IgD-negative memory B cell (primary cell): ENCODE results near the gene GNRH2. TPM values are rescaled to one million over a fixed set of nuclear protein-coding genes. Genes with fewer than 3 reads are reported as not detected.
"Not testable (repeated sequence)": the region's sequence is repeated elsewhere in the genome, so short reads cannot be mapped to it uniquely, and the experiment has no call there.

ENCODE experiments used
- H3K27ac Mint-ChIP-seq, 3 donors: one replicate each; pipeline ENCODE4 v1.8.0; 2020 to 2022; ENCODE audit warnings: mild to moderate bottlenecking in 3 of 3, mixed read lengths in 3 of 3, moderate library complexity in 1 of 3
- H3K27me3 Mint-ChIP-seq: one replicate; pipeline ENCODE4 v1.8.0; 2021; ENCODE audit warnings: mixed read lengths
- H3K36me3 Mint-ChIP-seq: one replicate; pipeline ENCODE4 v1.8.0; 2020; ENCODE audit warnings: mild to moderate bottlenecking, mixed read lengths
- H3K4me1 Mint-ChIP-seq, 3 donors: one replicate each; pipeline ENCODE4 v1.8.0; 2020 to 2022; ENCODE audit warnings: mixed read lengths in 3 of 3, mild to moderate bottlenecking in 1 of 3
- H3K4me3 Mint-ChIP-seq, 4 donors: one replicate each; pipeline ENCODE4 v1.8.0; 2020 to 2022; ENCODE audit warnings: mild to moderate bottlenecking in 4 of 4, mixed read lengths in 4 of 4, moderate library complexity in 3 of 4
- H3K9me3 Mint-ChIP-seq, 3 donors: one replicate each; pipeline ENCODE4 v1.8.0; 2020 to 2021; ENCODE audit warnings: mixed read lengths in 3 of 3, mild to moderate bottlenecking in 1 of 3
- polyA plus RNA-seq: library from polyadenylated mRNA; unstranded; fragments of 300-500 nt; fragmentation: Illumina TruSeq; gene quantifications from one replicate; pipeline ENCODE4 v1.2.3, GENCODE V29; 2021

Gene GNRH2, protein sequence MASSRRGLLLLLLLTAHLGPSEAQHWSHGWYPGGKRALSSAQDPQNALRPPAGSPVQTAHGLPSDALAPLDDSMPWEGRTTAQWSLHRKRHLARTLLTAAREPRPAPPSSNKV
- not detected for polyA plus RNA-seq

DNA sequence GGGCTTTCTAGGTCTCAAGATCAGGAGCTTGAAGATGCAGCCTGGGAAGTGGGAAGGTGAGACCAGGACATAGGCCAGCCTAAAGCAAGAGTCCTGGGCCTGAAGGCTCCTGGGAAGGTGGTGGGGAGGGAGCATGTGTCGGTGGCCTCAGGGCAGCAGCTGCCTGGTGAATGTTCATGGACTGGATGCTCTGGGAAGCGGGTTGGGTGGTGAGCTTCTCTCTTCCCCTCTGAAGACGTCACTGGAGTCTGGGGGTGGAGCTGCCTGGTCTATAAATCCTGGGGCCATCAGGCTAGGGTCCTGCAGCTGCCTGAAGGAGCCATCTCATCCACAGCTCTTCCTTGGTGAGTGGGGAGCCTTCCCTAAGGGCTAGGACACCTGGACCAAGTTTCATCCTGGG is at the start of gene GNRH2:
Gene GNRH2 (plus strand): TSS at position 301 of the 400 bp plus-strand sequence. CDS start 793 bp downstream, outside the sequence.
- Mint-ChIP-seq H3K4me3 (peak within 1 kb of the TSS in 3 of 4 donors; percentile 31 to 88 (median 60)), H3K36me3 (no peaks in the 10 kb centered on the region), H3K27me3 (no peaks in the 10 kb centered on the region), H3K9me3 (no peaks in the 10 kb centered on the region), H3K27ac (peak within 1 kb of the TSS; percentile 53 to 62 (median 57)), H3K4me1 (peaks cover 7 to 13% (median 12%) of the 10 kb centered on the region in 3 donors)

DNA sequence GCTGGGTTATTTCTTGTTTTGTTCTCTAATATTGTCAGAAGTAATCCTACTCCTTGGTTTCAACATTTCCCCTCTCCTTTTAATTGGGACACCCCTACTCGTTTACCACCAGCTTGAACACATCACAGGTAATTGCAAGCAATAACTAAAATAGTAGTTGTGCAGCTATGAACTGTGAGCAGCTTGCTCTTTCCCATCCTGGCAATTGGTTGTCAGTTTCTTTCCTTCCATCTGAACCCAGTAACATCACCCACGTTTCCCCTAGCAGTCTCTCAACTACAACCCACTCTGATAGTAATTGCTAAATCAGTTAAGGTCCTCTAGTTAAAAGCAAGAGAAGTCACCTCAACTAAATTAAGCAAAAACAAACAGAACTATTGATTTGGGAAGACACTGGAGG is 47.6 kb upstream of the GNRH2 start:
- Mint-ChIP-seq H3K9me3 (no peaks in the 10 kb centered on the region), H3K27ac (no peak overlapping the region), H3K36me3 (peaks cover 5% of the 10 kb centered on the region), H3K4me1 (no peaks in the 10 kb centered on the region), H3K27me3 (no peaks in the 10 kb centered on the region), H3K4me3 (no peak overlapping the region)

DNA sequence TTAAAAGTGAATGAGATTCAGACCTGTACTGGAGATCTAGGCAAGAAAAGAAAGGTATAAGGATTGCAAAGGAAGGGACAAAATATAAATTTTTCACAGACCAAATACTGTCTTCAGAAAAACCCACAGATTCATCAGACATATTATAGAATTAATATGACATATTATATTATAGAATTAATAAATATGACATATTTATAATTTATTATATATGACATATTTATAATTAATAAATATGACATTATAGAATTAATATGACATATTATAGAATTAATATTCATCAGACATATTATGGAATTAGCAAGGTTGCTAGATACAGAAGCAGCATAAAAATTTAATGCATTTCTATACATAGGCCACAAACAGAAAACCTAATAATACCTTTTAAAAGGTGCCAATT is 44.7 kb upstream of the GNRH2 start:
- Mint-ChIP-seq H3K9me3 (no peaks in the 10 kb centered on the region), H3K4me3 (peak overlapping the region in 1 of 4 donors; percentile 55), H3K27me3 (no peaks in the 10 kb centered on the region), H3K4me1 (peaks cover 0 to 2% (median 0%) of the 10 kb centered on the region in 3 donors), H3K27ac (peak overlapping the region in 1 of 3 donors; percentile 49), H3K36me3 (peaks cover 7% of the 10 kb centered on the region)

DNA sequence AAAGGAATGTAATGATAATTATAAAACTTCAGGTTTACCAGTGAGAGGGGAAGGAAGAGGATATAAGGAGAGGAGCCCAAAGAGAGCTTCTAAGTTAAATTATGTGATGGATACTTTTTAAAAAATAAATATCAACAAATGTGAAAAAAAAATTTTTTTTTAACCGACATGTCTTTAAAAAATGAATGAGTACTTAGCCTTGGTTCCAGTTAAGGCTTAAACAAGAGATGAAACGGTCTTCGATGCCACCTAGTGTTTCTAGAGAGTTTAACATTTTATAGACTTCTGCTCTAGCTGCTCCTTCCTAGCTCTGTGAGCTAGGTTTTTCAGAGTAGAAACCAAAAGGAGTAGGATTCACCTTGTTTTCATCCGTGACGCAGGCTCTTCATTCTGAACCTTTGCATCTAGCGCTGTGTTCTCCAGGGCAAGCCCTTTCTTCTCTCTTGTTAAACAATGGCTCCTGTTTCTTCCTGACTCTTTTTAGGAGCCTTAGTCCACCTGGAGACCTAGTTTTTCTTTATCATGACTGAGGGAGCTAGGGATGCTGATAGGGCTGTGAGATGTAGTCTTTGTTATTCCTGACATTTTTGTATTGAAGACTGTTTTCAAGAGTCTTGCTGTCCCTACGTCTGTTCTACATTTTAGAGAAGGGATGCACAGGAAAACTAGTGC is 42.4 kb upstream of the GNRH2 start:
- peaks cover 7% of the 10 kb centered on the region for H3K36me3 Mint-ChIP-seq
- H3K27ac Mint-ChIP-seq: no peak overlapping the region
- no peak overlapping the region for H3K4me3 Mint-ChIP-seq
- H3K4me1 Mint-ChIP-seq: peaks cover 0 to 2% (median 0%) of the 10 kb centered on the region in 3 donors
- no peaks in the 10 kb centered on the region for H3K27me3 Mint-ChIP-seq
- no peaks in the 10 kb centered on the region for H3K9me3 Mint-ChIP-seq

DNA sequence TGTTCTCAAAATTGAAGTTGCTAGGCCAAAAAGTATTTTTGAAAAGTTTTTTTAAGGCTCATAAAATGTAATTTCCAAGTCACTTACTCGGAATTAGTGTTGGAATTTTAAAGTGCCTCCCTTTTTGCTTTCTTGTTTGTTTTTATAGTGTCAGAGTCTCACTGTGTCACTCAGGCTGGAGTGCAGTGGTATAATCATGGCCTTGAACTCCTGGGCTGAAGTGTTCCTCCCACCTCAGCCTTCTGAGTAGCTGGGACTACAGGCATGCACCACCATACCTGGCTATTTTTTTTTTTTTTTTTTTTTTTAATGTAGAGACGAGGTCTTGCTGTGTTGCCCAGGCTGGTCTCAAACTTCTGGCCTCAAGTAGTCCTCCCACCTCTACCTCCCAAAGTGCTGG is 40.0 kb upstream of the GNRH2 start:
- H3K4me1 Mint-ChIP-seq: peaks cover 0 to 2% (median 0%) of the 10 kb centered on the region in 3 donors
- no peaks in the 10 kb centered on the region for H3K9me3 Mint-ChIP-seq
- peaks cover 13% of the 10 kb centered on the region for H3K36me3 Mint-ChIP-seq
- no peak overlapping the region for H3K4me3 Mint-ChIP-seq
- H3K27me3 Mint-ChIP-seq: no peaks in the 10 kb centered on the region
- no peak overlapping the region for H3K27ac Mint-ChIP-seq

DNA sequence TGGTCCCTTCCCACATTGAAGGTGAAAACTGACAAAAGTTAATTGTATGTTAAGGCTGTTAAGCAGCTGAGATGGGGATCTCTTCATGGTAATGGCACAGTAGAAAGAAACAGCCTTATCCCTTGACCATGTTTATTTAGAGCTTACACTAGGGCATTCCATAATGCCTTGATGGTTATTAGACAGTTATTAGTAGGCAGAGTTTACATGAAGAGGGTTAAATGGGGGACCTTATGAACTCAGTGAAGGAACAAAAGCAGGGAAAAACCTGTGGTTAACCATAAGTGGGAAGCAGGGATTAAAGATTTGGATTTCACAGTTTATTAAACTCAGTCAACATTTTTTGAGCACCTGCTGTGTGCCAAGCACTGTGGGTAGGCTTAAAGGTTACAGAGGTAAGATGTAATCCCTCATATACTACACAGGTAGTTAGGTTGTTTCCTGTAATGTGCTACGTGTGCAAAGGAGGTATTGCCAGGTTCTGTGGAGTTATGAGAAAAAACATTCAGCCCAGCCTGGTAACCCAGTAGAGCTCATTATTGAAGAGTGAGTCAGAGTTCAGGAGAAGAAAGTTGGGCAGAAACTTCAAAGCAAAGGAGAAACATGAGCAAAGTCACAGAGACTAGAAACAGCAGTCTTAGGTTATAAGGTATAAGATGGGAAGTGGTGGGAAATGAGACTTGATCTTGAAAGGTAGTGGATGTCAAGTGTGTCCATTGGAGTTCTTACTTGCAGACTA is 32.3 kb upstream of the GNRH2 start:
- no peaks in the 10 kb centered on the region for H3K9me3 Mint-ChIP-seq
- H3K27me3 Mint-ChIP-seq: no peaks in the 10 kb centered on the region
- peaks cover 18% of the 10 kb centered on the region for H3K36me3 Mint-ChIP-seq
- H3K4me1 Mint-ChIP-seq: no peaks in the 10 kb centered on the region
- no peak overlapping the region for H3K4me3 Mint-ChIP-seq
- no peak overlapping the region for H3K27ac Mint-ChIP-seq

DNA sequence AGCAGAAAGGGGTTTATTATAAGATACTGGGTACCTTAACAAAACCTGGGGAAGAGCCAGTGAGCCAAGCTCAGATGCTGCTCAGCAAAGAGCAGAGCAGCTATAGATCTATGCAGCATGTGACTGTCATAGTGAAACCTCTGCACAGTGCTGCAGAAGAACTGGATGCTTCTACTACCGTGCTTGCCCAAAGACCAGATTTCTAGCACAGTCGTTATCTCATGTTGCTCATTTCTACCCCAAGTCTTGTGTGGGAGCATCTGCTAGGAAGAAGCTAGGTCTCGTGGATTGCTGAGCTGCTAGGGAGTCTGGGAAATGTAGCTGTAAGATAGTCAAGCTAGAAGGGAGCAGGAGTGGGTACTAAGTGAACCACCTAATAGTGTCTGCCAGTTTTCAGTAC is 31.7 kb upstream of the GNRH2 start:
- H3K9me3 Mint-ChIP-seq: no peaks in the 10 kb centered on the region
- H3K4me1 Mint-ChIP-seq: no peaks in the 10 kb centered on the region
- H3K27me3 Mint-ChIP-seq: no peaks in the 10 kb centered on the region
- H3K27ac Mint-ChIP-seq: no peak overlapping the region
- H3K4me3 Mint-ChIP-seq: no peak overlapping the region
- peaks cover 19% of the 10 kb centered on the region for H3K36me3 Mint-ChIP-seq

DNA sequence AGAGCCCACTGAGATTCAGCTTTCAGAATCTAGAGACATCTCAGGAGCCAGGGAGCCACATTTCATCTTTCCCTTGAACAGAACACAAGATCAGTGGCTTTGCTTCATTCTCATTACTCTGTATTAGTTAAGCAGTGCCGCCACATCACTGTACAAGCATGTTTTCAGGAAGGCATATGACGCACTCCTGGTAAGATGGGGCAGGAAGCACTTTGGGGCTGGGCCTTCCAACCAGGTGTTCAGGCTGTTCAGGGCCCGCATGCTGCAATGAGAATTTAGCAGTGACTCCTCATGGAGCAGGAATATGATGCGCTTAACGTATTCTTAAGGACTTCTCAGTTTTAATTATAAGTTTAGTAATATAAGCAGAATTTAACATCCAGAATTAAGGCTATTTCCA is 29.7 kb upstream of the GNRH2 start:
- H3K27ac Mint-ChIP-seq: no peak overlapping the region
- no peak overlapping the region for H3K4me3 Mint-ChIP-seq
- H3K9me3 Mint-ChIP-seq: no peaks in the 10 kb centered on the region

DNA sequence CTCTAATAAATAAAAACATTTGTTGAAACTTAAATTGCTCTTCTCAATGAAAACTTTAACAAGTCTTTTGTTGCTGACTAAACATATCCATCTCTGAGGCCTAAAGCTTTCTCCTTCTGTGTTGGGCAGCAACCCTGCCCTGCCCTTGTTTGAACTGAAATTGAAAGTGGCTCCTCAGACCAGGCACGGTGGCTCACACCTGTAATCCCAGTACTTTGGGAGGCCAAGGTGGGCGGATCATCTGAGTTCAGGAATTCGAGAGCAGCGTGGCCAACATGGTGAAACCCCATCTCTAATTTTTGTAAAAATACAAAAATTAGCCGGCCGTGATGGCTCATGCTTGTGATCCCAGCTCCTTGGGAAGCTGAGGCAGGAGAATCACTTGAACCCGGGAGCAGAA is 29.2 kb upstream of the GNRH2 start:
- Mint-ChIP-seq H3K4me3 (no peak overlapping the region), H3K36me3 (peaks cover 14% of the 10 kb centered on the region), H3K27ac (no peak overlapping the region), H3K9me3 (no peaks in the 10 kb centered on the region), H3K4me1 (no peaks in the 10 kb centered on the region), H3K27me3 (no peaks in the 10 kb centered on the region)

More for the DNA sequence above, 29.7 kb upstream of the GNRH2 start:
- no peaks in the 10 kb centered on the region for H3K27me3 Mint-ChIP-seq
- H3K4me1 Mint-ChIP-seq: no peaks in the 10 kb centered on the region
- H3K36me3 Mint-ChIP-seq: peaks cover 18% of the 10 kb centered on the region

DNA sequence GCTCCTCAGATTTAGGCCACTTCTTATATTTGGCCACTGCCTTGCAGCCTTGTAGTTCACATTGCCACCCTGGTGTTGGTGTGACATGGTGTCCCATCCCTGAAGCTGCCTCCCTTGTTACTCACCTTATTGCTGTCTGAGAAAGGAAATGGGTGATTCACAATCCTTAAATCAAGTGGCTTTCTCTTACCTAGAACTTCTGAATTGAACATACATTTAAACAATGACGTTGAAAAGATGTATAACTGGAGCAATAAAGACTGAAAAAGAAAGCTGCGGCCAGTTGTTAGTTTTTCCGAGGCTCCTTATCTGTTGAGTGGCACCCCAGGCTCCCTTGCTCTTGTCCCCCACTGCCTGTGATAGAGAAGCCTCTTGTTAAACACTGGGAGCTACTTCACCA is 28.8 kb upstream of the GNRH2 start:
- H3K27me3 Mint-ChIP-seq: no peaks in the 10 kb centered on the region
- no peaks in the 10 kb centered on the region for H3K4me1 Mint-ChIP-seq
- H3K36me3 Mint-ChIP-seq: peaks cover 14% of the 10 kb centered on the region
- H3K27ac Mint-ChIP-seq: no peak overlapping the region
- H3K4me3 Mint-ChIP-seq: no peak overlapping the region
- H3K9me3 Mint-ChIP-seq: no peaks in the 10 kb centered on the region

DNA sequence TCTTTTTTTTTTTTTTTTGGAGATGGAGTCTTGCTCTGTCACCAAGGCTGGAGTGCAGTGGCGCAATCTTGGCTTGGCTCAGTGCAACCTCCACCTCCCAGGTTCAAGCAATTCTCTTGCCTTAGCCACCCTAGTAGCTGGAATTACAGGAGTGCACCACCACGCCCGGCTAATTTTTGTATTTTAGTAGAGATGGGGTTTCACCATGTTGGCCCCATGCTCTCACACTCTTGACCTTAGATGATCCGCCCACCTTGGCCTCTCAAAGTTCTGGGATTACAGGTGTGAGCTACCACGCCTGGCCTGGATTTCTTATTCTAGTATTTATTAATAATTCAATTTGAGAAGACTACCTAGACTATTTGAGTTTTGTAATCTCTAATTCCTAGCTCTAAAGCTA is 28.1 kb upstream of the GNRH2 start:
- H3K27me3 Mint-ChIP-seq, H3K4me3 Mint-ChIP-seq, H3K9me3 Mint-ChIP-seq, H3K4me1 Mint-ChIP-seq, H3K27ac Mint-ChIP-seq: not testable (repeated sequence)
- peaks cover 14% of the 10 kb centered on the region for H3K36me3 Mint-ChIP-seq

DNA sequence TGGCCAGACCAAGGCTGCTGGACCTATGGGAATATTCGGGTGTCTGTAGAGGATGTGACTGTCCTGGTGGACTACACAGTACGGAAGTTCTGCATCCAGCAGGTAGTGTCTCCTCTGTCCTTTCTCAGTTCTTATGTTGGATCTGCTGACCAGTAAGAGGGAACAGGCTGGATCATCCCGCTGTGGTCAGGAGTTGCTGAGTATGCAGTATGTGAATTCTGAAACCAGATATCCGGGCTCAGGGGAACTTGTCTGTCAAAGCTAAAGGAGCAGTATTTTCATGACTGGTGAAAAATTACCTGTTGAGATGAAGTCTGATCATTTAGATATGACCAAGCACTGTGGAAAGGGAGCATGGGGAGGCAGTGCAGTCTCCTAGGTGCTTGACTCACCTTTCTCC is 22.1 kb upstream of the GNRH2 start:
- Mint-ChIP-seq H3K4me3 (no peak overlapping the region), H3K27me3 (no peaks in the 10 kb centered on the region), H3K4me1 (peaks cover 2 to 5% (median 2%) of the 10 kb centered on the region in 3 donors), H3K9me3 (no peaks in the 10 kb centered on the region), H3K36me3 (peaks cover 8% of the 10 kb centered on the region), H3K27ac (peak overlapping the region in 1 of 3 donors; percentile 48)

DNA sequence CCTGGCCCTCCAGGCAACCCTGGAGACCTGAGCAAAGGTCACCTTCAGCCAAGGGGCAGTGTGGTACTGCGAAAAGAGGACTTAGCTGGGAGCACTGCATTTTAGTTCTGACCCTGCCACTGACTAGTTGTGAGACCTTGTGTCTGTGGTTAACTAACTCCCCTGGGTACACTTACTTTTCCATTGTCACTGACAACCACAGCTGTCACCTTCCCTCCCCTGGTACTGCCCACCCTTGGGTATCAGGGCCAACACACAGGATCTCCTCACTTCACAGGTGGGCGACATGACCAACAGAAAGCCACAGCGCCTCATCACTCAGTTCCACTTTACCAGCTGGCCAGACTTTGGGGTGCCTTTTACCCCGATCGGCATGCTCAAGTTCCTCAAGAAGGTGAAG is 21.6 kb upstream of the GNRH2 start:
- H3K36me3 Mint-ChIP-seq: peaks cover 6% of the 10 kb centered on the region
- H3K27ac Mint-ChIP-seq: no peak overlapping the region
- no peaks in the 10 kb centered on the region for H3K27me3 Mint-ChIP-seq
- H3K4me1 Mint-ChIP-seq: peaks cover 2 to 5% (median 2%) of the 10 kb centered on the region in 3 donors
- no peak overlapping the region for H3K4me3 Mint-ChIP-seq
- no peaks in the 10 kb centered on the region for H3K9me3 Mint-ChIP-seq

DNA sequence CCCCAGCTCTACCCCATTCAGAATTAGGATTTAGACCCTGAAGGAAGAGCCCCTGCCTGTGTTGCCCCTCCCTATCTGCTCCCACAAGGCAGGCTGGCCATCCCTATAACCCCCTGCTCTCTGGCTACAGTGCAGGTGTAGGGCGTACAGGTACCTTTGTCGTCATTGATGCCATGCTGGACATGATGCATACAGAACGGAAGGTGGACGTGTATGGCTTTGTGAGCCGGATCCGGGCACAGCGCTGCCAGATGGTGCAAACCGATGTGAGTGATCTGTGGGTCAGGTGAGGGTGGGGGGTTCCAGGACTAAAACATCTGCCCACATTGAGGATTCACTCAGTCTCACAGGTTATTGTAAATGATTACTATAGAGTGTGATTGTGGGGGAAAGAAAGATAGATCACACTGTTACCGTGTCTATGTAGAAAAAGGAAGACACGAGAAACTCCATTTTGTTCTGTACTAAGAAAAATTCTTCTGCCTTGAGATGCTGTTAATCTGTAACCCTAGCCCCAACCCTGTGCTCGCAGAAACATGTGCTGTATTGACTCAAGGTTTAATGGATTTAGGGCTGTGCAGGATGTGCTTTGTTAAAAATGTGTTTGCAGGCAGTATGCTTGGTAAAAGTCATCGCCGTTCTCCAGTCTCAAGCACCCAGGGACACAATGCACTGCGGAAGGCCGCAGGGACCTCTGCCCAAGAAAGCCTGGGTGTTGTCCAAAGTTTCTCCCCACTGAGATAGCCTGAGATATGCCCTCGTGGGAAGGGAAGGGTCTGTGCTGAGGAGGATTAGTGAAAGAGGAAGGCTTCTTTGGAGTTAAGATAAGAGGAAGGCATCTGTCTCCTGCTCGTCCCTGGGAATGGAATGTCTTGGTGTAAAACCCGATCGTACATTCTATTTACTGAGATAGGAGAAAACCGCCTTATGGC is 20.6 kb upstream of the GNRH2 start:
- H3K4me1 Mint-ChIP-seq, H3K9me3 Mint-ChIP-seq, H3K36me3 Mint-ChIP-seq, H3K4me3 Mint-ChIP-seq, H3K27me3 Mint-ChIP-seq: not testable (repeated sequence)
- peak overlapping the region in 1 of 3 donors; percentile 15 for H3K27ac Mint-ChIP-seq

DNA sequence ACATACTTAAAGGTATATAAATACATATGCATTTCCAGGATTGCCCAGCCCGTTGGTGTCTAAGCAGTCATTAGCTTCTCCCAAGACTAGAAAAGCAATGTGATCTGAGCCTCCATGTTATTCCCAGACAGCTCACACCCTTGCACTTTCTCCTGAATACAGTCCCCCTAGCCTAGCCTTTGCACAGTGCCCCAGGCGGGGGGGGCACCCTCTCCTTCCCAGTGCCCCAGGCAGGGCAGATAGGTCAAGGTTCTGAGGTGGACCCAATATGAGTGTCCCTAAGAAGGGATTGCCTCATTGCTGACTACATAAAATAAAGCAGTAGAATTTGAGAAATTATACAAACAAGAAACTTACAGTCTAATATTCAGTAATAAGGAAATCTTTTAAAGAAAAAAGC is 15.4 kb upstream of the GNRH2 start:
- Mint-ChIP-seq H3K9me3 (no peaks in the 10 kb centered on the region), H3K27ac (no peak overlapping the region), H3K27me3 (no peaks in the 10 kb centered on the region), H3K4me1 (peaks cover 0 to 2% (median 0%) of the 10 kb centered on the region in 3 donors), H3K36me3 (peaks cover 6% of the 10 kb centered on the region), H3K4me3 (no peak overlapping the region)
